Activated CD4-positive, CD25-positive, alpha-beta regulatory T cell (primary cell): ENCODE results near the gene ATP1B2.

ENCODE experiments used
- DNase-seq, 4 experiments: peaks; one replicate each; lab custom pipeline; 2025; lab: John Stamatoyannopoulos, UW

ATP1B2 gene

DNA sequence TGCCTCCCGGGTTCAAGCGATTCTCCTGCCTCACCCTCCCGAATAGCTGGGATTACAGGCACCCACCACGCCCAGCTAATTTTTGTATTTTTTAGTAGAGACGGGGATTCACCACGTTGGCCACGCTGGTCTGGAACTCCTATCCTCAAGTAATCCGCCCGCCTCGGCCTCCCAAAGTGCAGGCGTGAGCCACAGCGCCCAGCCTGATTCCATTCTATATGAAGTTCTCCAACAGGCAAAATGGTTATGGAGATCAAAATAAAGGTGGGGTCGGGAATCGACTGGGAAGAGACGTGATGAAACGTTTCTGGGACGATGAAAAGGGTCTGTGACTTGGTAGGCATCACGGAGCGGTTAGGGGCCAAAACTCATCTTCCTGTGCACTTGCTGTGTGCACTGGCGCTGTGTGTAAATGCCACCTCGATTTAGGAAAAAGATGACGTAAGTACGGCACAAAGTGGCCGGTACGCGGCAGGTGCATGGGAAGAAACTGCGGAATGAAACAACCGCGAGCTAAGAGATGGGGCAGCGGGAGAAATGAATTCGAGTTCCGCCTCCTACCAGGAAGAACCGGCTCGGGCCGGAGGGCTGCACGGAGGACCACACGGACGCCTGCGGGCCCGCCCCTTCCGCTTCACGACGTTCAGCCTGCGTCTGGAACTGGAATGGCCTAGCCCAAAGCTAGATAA, 35.0 kb downstream of the ATP1B2 start:
- DNase-seq: peak; percentile 70 to 83 (median 72)

DNA sequence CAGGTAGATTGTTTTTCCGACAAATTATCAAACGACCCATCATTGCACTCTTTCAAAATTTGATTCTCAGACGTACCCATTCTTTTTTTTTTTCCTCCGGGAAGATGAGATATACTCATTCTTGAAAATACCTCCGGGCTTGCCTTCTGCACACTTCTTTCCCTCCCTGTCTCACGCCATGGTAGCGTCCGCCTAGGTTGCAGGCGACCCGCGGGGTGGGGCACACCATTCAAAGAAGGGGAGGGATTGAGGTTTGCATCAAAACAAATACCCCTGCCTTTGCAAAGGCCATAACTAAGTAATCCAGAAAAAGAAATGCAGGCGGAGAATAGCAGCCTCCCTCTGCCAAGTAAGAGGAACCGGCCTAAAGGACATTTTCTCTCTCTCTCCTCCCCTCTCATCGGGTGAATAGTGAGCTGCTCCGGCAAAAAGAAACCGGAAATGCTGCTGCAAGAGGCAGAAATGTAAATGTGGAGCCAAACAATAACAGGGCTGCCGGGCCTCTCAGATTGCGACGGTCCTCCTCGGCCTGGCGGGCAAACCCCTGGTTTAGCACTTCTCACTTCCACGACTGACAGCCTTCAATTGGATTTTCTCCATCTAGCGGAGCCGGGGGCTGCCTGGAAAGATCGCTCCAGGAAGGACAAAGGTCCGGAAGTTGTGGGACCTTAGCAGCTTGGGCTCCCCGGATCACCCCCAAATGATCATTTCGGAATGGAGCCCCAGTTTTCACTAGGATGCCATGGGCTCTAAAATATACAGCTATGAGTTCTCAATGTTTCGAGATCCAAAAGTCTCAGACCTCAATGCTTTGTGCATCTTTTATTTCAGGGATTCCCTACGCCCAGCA, 35.7 kb downstream of the ATP1B2 start:
- peak; percentile 56 to 65 (median 62) for DNase-seq

- DNase-seq: peak; percentile 61 to 75 (median 72)
Observed at GRCh38 chr17:7687072-7687907, 36.6 kb downstream of the ATP1B2 start, which contains the start of gene TP53. Gene TP53, minus strand, starts transcription at chr17:7687490. Its CDS starts 10,896 bp downstream, at chr17:7676594.

- DNase-seq: peak; percentile 88 to 97 (median 91)
Observed at GRCh38 chr17:7687908-7688807, 37.4 kb downstream of the ATP1B2 start, which contains the start of gene WRAP53. Gene WRAP53, plus strand, starts transcription at chr17:7688477. Its CDS starts 172 bp downstream, at chr17:7688649.

GRCh38 chr17:7688808-7689316, 38.1 kb downstream of the ATP1B2 start:
- DNase-seq: no peak

GRCh38 chr17:7695586-7695985, 44.9 kb downstream of the ATP1B2 start:
- no peak for DNase-seq

DNA sequence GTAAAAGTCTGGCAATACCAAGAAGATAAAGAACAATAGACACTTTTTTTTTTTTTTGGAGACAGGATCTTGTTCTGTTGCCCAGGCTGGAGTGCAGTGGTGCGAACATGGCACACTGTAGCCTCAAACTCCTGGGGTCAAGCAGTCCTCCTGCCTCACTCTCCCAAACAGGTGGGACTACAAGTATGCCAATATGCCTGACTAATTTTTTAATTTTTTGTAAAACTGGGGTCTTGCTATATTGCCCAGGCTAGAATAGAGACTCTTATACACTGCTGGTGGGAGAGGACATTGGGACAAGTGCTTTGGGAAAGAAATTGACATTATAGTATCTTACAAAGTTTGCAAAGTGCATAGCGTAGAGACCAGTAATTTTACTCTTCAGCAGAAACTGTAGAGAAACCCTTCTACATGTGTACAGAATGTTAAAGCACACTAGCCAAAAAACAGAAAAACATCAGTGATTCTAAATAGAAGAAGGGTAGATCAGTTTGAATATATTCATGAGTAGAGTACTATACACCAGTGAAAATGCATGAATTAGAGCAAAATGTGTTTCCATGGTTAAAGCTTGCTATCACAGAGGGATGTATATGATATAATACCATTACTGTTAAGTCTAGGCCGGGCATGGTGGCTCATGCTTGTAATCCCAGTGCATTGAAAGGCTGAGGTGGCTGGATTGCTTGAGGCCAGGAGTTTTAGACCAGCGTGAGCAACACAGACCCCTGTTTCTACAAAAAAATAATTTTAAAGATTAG, 47.3 kb downstream of the ATP1B2 start:
- no peak for DNase-seq

- DNase-seq: no peak
Observed at GRCh38 chr17:7700510-7700909, 49.8 kb downstream of the ATP1B2 start.

DNA sequence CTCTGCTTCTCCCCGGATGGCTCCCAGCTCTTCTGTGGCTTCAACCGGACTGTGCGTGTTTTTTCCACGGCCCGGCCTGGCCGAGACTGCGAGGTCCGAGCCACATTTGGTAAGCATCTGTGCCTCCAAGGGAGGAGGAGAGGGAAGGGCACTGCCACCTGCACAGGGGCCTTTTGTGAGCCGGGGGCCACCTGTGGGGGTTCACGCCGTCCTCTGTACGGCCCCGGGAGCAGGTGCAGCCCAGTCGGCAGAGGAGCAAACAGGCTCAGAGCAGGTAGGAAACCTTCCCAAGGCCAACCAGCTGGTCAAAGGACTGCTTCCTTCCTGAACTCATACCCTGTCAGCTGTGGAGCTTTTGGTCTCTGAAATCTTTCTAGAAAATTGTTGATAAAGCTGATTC, 51.0 kb downstream of the ATP1B2 start:
- no peak for DNase-seq

DNA sequence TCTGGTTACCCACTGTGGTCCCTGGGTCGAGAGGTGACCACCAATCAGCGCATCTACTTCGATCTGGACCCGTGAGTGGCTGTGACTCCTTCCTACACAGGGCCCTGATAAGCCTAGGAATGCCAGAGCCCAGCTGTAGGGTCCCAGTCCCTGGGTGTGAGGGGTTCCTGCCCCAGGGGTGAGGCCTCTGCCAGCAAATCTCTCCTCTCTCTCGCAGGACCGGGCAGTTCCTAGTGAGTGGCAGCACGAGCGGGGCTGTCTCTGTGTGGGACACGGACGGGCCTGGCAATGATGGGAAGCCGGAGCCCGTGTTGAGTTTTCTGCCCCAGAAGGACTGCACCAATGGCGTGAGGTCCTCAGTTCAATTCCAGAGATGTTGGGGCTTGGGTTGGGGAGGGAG, 52.0 kb downstream of the ATP1B2 start:
- no peak for DNase-seq

DNA sequence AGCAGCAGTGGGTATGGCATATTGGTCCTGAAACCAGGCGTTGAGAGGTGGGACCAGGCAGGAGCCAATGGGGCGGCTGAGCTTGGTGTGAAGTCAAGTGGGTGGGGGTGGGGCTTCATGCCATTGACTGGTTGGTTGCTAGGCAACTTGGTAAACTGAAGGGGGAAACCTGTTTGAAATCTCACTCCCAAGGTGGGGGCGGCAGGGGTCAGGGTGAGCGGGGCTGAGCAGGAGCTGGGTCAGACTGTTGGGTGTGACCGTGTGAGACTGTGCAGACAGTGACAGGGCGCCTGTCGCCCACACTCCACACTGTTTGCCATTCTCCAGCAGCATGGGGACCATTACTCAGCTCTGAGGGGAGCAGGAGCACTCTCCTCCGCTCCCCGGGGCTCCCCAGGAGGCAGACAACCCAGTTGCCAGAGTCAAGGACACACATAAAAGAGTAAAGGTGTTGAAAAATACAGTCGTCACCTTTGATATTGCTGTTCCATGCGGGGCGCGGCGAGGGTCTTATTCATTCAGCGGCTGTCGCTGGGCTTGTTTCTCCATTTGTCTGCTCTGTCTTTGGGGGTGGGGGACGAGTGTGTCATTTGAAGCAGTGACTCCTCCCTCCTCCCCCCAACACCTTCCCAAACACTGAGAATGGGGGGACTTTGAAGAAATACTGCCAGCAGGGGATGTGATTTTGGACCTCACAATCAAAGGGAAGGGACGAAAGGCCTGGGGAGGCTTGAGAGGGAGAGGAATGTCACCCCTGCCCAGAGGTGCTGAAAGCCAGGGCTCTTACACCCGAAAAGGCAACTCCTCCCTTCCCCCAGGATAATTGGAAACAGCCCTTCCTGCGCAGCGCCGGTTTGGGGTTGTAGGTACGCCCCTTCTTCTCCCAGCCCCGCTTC, 53.1 kb downstream of the ATP1B2 start:
- DNase-seq: no peak

DNA sequence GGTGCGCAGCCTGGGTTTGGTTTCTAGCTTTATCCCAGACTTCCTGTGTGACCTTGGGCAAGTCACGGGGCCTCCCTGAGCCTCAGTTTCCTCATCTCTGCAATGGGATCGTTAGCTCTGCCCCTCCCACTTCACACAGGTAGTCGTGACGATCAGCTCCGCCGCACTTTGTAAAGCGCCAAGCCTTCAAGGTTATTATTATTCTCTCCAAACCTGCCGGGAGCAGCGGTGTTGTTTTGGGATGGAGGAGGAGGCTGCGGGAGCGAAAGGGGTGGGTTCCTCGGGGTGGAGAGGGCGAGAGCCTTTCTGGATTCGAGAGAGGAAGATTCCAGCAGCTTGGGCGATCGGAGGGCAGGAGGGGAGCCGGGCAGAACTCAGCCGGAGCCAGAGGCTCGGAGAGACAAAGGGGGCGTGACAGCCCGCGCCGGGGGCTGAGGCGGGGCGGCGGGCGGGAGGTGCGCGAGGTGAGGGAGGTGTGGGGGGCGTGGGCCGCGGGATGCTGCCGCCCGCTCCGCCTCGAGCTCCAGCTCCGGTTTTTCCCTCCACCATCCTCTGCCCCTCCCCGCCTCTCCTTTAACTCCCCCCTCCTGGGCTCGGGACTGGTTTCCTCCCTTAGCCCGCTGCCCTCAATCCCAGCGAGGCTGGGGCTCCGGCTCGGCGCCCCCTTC, 54.0 kb downstream of the ATP1B2 start, which contains the start of gene EFNB3:
EFNB3 (plus strand) TSS at position 602 of the 668 bp plus-strand sequence. CDS start 397 bp downstream, outside the sequence.
- DNase-seq: no peak

DNA sequence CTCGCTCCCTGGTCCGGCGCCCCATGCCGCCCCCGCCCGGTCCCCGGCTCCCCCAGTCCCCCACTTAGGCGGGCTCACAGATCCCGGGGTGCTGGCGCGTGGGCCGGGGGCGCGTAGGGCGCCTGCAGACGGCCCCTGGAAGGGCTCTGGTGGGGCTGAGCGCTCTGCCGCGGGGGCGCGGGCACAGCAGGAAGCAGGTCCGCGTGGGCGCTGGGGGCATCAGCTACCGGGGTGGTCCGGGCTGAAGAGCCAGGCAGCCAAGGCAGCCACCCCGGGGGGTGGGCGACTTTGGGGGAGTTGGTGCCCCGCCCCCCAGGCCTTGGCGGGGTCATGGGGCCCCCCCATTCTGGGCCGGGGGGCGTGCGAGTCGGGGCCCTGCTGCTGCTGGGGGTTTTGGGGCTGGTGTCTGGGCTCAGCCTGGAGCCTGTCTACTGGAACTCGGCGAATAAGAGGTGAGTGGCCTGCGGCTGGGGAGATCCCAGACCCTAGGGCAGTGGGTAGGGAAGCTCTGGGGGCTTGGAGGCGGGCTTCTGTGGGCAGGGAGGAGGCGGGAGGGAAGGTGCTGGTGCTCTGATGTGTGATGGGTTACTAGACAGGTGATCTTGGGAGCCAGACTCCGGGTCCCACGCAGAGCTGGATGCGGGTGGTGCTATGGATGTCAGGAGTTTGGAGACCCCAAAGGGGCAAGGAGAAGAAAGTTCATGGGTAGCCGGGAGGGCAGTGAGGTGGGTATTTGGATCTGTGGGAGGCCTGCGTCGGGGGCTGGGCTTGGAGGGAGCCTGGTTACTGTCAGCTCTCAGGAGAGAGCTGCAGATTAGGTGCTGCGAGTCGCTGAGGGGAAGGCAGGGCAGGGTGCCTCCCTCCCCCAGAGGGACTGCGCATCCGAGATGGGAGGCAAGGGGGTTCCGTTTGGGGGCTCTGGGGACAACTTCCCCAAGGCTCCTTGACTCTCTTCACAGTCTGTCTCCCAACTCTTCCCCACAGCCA, 54.8 kb downstream of the ATP1B2 start:
- no peak for DNase-seq

GRCh38 chr17:7706631-7707354, 56.1 kb downstream of the ATP1B2 start:
- DNase-seq: no peak
